CD4-positive, alpha-beta T cell treated with Interleukin-2 at 100 ng/mL for 4 hours (primary cell): ENCODE results near the gene DPY19L1.
"Not testable (repeated sequence)": the region's sequence is repeated elsewhere in the genome, so short reads cannot be mapped to it uniquely, and the experiment has no call there.

Source experiments
- DNase-seq: peaks from one replicate; pipeline ENCODE4 v3.0.0-alpha.2; 2020; ENCODE audit warnings: low spot score

Gene DPY19L1

GRCh38 chr7:34988442-34989125, 48.7 kb downstream of the DPY19L1 start:
- DNase-seq: not testable (repeated sequence)

- DNase-seq: not testable (repeated sequence)
These were observed 52.1 kb downstream of the DPY19L1 start for GRCh38 chr7:34985155-34985554.

- DNase-seq: not testable (repeated sequence)
These were observed 53.1 kb downstream of the DPY19L1 start for GRCh38 chr7:34984140-34984539.

- DNase-seq: no peak
These were observed 54.8 kb downstream of the DPY19L1 start for GRCh38 chr7:34982371-34983019.

- not testable (repeated sequence) for DNase-seq
These were observed 58.2 kb downstream of the DPY19L1 start for GRCh38 chr7:34979124-34979523.

- no peak for DNase-seq
These were observed 63.9 kb downstream of the DPY19L1 start for GRCh38 chr7:34973400-34973760.

- not testable (repeated sequence) for DNase-seq
These were observed 64.4 kb downstream of the DPY19L1 start for GRCh38 chr7:34972739-34973399.

- DNase-seq: not testable (repeated sequence)
These were observed 69.5 kb downstream of the DPY19L1 start for GRCh38 chr7:34967818-34968217.

- not testable (repeated sequence) for DNase-seq
These were observed 70.8 kb downstream of the DPY19L1 start for GRCh38 chr7:34966504-34966903.

GRCh38 chr7:34958021-34958420, 79.3 kb downstream of the DPY19L1 start:
- DNase-seq: no peak

GRCh38 chr7:34952822-34953221, 84.5 kb downstream of the DPY19L1 start:
- no peak for DNase-seq

GRCh38 chr7:34949361-34949760, 87.9 kb downstream of the DPY19L1 start:
- no peak for DNase-seq

- not testable (repeated sequence) for DNase-seq
These were observed 89.9 kb downstream of the DPY19L1 start for GRCh38 chr7:34947427-34947826.

GRCh38 chr7:34946486-34946885, 90.8 kb downstream of the DPY19L1 start:
- no peak for DNase-seq

GRCh38 chr7:34945894-34946477, 91.3 kb downstream of the DPY19L1 start:
- not testable (repeated sequence) for DNase-seq

- no peak for DNase-seq
These were observed 98.1 kb downstream of the DPY19L1 start for GRCh38 chr7:34939175-34939574.

GRCh38 chr7:34935735-34936165, 101.5 kb downstream of the DPY19L1 start:
- not testable (repeated sequence) for DNase-seq

- DNase-seq: no peak
These were observed 105.5 kb downstream of the DPY19L1 start for GRCh38 chr7:34931739-34932138.

GRCh38 chr7:34929783-34930182, 107.5 kb downstream of the DPY19L1 start:
- not testable (repeated sequence) for DNase-seq

GRCh38 chr7:34928560-34928959, 108.7 kb downstream of the DPY19L1 start:
- no peak for DNase-seq

- DNase-seq: peak; percentile 25
These were observed 109.2 kb downstream of the DPY19L1 start for GRCh38 chr7:34928052-34928451.

GRCh38 chr7:34920470-34920869, 116.8 kb downstream of the DPY19L1 start:
- not testable (repeated sequence) for DNase-seq

GRCh38 chr7:34919038-34919437, 118.2 kb downstream of the DPY19L1 start:
- DNase-seq: not testable (repeated sequence)
